NCI-H69 (cell line): ENCODE measurements around the gene CELA2A.

Source experiments
- DNase-seq: peaks from one replicate; lab custom pipeline; 2025; lab: John Stamatoyannopoulos, UW

The CELA2A gene

DNA sequence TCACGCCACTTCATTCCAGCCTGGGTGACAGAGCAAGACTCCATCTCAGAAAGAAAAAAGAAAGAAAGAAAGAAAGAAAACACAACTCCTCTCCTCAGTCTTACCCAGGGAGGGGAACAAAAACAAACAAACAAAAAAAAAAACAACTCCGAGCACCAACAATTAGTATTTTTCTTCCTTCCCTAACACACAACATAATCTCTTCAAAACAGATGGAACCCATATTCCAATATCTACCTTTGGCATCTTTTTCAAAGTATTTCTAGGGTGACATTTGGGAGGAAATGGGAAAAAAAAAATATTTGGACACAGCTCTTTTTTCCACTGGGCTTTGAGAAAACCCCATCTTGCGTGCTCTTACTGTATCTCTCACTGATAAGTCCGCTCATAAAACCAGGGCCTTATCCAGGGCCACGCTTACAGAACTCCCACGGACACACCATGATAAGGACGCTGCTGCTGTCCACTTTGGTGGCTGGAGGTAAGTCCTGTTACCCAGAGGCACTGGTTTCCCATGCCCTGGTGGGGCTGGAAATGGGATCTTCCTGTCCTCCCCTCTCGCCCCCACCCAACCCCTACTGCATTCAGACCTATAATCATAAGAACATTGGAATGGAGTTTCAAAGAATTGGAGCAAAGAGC, at the start of gene CELA2A:
Gene CELA2A, plus strand, starts transcription at position 420 of the 642 bp plus-strand sequence. Its CDS starts 22 bp downstream, at position 442.
- DNase-seq: no peak

- no peak for DNase-seq
Measured at GRCh38 chr1:15407580-15407979, 49.0 kb upstream of the CELA2A start.

DNA sequence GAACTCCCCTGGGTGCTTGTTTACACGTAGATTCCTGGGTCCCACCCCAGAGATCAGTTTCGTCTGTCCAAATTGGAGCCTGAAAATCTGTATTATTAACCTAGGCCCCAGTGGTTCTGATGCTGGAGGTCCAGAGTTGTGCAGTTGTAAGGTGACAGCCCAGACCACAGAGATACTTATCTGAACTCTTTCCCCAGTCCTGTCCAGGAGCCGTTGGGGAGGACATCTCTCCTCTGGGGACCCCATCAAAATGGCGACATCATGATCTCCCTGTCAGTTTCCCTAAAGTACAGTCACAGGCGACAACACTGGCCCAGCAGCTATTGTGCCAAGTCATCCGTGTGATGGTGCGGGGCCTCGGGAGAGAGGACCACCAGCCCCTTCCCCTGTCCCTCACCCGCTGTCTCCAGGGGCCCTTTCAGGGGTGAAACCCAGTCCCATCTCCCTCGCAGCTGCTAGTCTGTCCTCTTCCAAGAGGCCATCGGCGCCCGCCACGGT, 47.6 kb upstream of the CELA2A start:
- no peak for DNase-seq

DNA sequence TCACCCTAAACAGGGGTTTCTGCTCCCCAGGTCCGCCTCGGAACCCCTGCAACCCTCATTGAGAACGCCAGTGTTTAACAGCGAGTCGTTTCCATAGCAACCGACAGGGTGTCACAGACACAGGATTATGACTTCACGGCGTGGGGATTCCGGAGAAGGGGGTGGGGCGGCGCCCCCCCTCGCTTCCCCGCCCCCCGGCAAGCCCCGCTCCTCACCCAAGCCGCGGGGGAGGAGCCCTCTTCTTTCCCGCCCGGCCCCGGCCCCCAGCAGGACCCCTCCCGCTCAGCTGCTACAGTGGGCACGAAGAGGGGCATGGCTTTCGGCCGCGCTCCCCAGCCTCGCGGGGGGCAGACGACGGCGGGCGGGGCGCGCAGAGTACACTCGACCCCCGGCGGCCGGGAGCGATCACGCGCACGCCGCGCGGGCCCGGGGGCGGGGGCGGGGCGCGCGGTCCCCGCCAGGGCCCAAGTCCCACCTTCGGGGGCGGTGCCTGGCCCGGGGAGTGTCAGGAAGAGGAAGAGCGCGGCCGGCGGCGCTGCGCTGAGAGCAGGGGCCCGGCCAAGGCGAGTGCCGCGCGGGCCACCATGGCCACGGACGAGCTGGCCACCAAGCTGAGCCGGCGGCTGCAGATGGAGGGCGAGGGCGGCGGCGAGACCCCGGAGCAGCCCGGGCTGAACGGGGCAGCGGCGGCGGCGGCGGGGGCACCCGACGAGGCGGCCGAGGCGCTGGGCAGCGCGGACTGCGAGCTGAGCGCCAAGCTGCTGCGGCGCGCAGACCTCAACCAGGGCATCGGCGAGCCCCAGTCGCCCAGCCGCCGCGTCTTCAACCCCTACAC, 46.9 kb upstream of the CELA2A start, which contains the start of gene EFHD2:
Gene EFHD2, plus strand, starts transcription at position 501 of the 835 bp plus-strand sequence. Its CDS starts 84 bp downstream, at position 585.
- peak; percentile 91 for DNase-seq

DNA sequence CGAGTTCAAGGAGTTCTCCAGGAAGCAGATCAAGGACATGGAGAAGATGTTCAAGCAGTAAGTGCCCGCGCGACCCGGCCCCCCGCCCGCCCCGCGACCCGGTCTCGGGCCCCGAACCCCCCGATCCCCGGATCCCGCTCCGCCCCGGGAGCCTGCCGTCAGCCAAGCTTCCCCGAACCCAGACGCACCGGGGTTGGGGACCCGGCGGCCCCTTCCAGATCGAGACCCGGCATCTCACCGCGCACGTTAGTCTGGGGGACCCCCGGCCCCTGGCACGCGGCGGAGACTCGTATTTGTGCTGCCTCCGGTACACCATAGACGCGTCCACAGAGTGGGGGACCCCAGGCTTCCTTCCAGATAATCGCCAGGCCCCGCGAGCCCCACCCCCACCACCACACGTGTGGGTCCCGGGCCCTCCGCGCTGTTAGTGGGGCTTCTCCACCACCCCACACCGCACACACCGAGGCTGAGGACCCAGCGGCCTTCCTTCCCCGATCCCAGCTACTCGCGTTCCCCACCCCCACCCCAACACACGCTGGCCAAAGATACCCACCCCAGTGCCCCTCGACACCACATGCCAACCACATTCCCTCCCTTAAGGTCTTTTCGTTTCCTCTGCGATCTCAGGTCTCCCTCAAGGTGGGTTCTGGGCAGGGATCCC, 46.2 kb upstream of the CELA2A start:
- DNase-seq: peak; percentile 9

DNA sequence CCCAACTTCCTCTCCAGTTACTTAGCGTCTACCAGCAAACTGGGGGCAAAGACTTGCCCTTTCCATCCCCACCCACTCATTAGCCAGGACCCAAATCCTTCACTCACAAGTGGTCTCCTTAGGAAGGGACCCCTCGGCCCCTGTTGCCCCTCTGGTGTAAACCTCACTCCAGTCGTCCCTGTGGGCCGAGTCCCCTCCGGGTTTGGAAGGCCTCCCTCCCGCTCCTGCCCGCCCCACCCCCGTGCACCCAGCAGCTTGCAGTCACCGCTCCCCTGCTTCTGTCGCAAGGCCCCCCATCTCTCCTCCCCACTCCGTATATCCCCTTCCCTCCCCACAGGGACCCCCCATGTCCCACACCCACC, 45.7 kb upstream of the CELA2A start:
- no peak for DNase-seq

DNA sequence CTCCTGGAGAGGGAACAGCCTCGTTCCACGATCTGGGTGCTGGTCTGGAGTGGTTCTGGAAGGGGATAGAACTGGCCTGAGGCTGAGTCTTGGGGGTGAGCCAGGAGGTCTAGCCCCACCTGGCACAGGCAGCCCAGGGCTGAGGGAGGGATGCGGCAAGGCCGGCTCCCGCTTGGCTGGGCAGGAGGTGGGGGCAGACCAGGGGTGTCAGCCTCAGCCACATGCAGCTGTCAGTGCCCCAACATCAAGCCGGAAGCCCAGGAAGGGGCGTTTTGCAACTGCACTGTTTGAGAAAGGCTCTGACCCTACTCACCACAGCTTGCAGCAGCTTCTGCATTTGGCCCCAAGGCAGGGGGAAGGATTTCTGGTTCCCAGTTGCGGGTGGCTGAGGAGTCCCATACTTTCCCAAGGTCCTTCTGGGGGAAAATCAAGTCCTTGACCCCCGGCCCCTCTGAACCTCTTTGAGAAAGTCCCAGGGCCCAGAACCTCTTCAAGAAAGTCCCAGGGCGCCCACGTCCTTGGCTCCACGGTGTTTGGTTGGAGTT, 44.9 kb upstream of the CELA2A start:
- DNase-seq: no peak

DNA sequence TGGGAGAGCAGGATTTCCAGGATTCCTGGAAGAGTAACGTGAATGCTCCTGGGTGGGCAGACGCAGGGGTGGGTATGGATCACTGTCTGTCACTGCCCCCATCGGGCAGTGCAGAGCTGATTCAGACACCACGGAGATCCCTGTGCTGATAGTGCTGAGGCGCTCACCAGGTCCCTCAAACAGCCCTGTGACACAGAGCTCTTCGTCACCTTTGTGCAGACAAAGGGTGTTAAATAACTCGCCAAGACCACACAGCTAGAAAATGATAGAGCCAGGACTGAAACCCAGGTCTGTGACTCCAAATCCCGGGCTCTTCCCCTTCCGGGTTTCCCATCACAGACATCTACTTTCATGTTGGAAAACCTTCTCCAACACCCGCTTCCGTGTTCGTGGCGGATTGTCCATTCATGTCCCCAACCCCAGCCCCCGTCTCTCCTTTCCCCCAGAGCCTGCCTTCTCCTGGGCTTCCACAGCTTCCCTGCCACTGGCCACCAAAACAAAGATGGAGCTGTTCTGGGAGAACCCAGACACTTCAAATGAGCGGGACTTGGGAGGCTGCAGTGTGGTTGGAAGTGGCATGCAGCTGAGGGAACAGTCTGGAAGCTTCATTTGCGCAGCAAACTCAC, 44.2 kb upstream of the CELA2A start:
- no peak for DNase-seq

DNA sequence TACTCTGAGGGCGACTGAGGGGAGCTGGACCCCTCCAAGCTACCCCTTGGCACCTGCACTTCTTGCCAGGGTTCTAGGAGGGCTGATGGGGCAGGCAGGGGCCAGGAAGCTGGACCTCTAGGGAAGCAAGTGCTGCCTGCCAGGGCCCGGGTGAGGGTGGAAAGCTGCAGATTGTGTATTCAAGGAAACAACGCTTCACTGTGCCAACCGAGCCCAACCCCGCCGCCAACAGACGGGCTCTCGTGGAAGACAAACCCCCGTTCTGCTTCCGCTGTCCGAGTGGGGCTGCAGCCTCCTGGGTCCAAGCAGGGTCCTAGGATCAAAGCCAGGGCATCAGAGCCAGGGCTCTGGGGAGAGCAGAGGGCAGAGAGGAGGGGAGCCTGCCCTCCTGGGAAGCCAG, 43.7 kb upstream of the CELA2A start:
- DNase-seq: no peak

GRCh38 chr1:15413563-15414444, 42.7 kb upstream of the CELA2A start:
- DNase-seq: no peak

GRCh38 chr1:15414445-15414983, 42.0 kb upstream of the CELA2A start:
- DNase-seq: no peak

DNA sequence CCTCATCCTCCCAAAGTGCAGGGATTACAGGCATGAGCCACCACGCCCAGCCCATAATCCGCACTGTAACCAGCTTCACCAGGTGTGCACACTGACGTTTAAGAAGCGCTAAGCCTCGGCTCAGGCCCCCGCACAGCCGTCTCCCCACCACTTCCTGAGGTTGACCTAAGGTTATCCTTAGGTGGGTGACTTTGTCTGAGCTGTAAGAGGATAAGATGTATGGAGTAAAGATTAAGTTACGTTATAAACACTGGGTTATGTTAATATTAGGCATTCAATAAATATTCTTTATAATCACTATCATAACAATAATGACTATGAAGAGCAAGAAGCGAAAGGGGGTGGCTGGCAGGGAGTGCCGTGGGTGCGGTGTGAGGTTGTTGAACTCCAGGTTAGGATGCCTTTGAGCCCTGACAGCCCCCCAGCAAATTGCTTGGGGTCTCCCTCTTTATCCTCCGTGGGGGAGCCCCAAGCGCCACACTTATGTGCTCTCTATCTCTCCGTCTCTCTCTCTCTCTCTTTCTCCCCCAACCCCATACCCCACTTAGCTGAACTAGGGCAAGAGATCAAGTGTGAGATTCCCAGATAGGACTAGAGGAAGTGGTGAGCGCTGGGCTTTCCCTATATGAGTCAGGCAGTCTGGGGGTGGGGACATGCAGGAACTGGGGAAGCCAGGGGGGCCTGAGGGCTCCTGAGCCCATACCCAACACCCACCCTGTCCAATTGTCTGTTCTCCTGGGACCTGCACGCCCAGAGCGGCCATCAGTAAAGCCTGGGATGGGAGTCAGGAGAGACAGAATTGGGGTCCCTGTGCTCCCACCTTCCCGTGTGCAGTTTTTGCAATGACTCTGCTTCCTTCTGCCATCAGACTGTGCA, 39.2 kb upstream of the CELA2A start:
- no peak for DNase-seq

DNA sequence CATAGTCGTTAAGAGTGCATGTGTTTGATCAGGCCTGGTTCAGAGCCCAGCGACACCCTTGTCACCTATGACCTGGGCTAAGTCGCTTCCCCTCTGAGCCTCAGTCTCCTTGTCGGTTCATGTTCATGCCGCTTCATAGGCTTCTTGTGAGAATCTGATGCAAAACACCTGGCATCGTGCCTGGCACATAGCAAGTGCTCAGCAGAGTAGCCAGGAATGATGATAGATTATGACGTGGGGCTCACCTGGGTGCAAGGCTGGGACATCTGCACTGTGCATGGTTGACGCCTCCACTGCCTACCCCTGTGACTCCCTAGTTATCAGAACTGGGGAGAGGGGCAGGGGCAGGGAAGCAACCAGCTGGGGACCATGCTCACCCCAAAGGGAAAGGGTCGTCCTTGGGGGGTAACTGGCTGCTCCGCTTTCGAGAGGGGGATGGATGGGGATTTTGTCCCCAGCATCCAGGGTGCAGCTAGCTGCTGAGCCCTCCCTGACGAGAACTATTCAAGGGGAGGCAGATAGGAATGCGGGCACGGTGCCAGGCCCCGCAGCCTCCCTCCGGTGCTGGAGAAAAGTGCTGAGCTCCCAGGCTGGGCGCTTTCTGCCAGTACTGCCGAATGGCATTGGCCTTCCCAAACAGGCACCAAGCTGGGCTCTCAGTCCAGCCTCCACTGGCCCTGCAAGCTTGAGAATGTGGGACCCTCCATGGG, 37.6 kb upstream of the CELA2A start:
- DNase-seq: no peak

DNA sequence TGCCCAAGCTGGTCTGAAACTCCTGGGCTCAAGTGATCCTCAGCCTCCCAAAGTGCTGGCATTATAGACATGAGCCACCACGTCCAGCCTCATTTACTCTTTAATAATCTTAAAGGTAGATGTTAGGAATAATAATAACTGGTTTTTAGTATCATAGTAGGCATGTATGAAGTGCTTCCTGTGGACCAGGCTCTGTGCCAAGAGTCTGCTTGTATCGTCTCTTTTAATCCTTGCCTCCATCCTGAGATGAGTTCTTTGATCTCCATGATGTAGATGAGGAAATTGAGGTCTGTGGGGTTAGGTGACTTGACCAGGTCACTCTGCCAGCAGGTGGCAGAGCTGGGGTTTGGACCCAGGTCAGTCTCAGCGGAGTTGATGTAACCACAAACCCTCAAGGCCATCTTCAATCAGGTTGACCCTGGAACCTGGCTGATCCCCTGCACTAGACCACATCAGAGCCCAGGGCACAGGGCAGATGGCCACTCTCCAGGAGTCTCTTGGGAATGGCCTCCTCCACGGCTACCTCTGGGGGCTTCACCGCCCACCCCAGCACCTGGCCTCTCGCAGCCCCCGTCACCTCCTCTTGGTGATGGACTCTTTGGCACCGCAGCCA, 35.6 kb upstream of the CELA2A start:
- no peak for DNase-seq

GRCh38 chr1:15422871-15423270, 33.7 kb upstream of the CELA2A start:
- no peak for DNase-seq

DNA sequence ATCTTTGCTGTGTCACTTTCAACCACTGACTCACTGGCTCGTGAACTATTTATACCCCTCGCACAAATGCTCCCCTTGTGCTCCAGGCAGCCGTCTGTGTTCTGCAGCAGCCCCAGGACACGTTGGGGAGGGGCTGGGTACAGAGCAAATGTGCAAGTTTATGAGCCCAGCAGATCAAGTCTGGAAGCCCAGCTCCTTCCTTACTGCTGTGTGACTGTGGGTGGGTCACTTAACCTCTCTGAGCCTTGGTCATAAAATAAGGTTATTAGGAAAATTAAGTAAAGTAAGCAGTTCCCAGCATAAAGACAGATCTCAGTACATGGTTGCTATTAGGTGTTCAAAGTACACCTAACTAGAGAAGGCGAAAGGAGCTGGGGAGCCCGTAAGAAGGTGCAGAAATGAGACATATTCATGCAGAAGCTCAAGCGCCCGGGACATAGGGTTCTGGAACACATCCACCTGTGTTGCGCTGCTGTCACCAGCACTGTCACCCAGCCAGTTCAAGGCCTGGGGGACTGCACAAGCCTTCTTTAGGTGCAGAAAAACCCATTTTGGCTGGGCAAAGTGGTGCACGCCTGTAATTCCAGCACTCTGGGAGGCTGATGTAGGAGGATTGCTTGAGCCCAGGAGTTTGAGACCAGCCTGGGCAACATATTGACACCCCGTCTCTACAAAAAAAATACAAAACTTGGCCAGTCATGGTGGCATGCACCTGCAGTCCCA, 33.0 kb upstream of the CELA2A start:
- DNase-seq: no peak

GRCh38 chr1:15424146-15424667, 32.3 kb upstream of the CELA2A start:
- peak; percentile 79 for DNase-seq

GRCh38 chr1:15424981-15425380, 31.6 kb upstream of the CELA2A start:
- DNase-seq: no peak
